Naive B cell (primary cell): ENCODE data around the gene SOAT1. TPM values are rescaled to one million over a fixed set of nuclear protein-coding genes. Genes with fewer than 3 reads are reported as not detected.
"Not testable (repeated sequence)": the region's sequence is repeated elsewhere in the genome, so short reads cannot be mapped to it uniquely, and the experiment has no call there.

ENCODE experiments used
- ATAC-seq, 2 donors: fragments of 150-1000 bp; cut with Tn5 transposase; 2 replicates each; pipeline ENCODE4 v1.10.0; 2021; ENCODE audit warnings: low read depth in 2 of 2, mild to moderate bottlenecking in 2 of 2, moderate library complexity in 2 of 2
- DNase-seq: peaks from one replicate; pipeline ENCODE4 v3.0.0; 2022
- H3K27ac Mint-ChIP-seq, 6 donors: one replicate each; pipeline ENCODE4 v1.8.0; 2020 to 2022; ENCODE audit warnings: mild to moderate bottlenecking in 6 of 6, mixed read lengths in 6 of 6, moderate library complexity in 5 of 6, inconsistent platforms in 2 of 6
- H3K27me3 Mint-ChIP-seq, 3 donors: one replicate each; pipeline ENCODE4 v1.8.0; 2021 to 2022; ENCODE audit warnings: mixed read lengths in 3 of 3, mild to moderate bottlenecking in 1 of 3
- H3K36me3 Mint-ChIP-seq, 2 donors: one replicate each; pipeline ENCODE4 v1.8.0; 2020 to 2022; ENCODE audit warnings: mixed read lengths in 2 of 2, inconsistent platforms in 1 of 2, mild to moderate bottlenecking in 1 of 2
- H3K4me1 Mint-ChIP-seq, 3 donors: one replicate each; pipeline ENCODE4 v1.8.0; 2020 to 2022; ENCODE audit warnings: mixed read lengths in 3 of 3, inconsistent platforms in 1 of 3, mild to moderate bottlenecking in 1 of 3, moderate library complexity in 1 of 3
- H3K4me3 Mint-ChIP-seq, 8 donors: one replicate each; pipeline ENCODE4 v1.8.0; 2020 to 2022; ENCODE audit warnings: mild to moderate bottlenecking in 8 of 8, mixed read lengths in 8 of 8, moderate library complexity in 8 of 8, inconsistent platforms in 2 of 8
- H3K9me3 Mint-ChIP-seq, 7 donors: one replicate each; pipeline ENCODE4 v1.8.0; 2020 to 2022; ENCODE audit warnings: mixed read lengths in 7 of 7, mild to moderate bottlenecking in 5 of 7, inconsistent platforms in 2 of 7, moderate library complexity in 1 of 7
- polyA plus RNA-seq, 6 donors: library from polyadenylated mRNA; unstranded; fragments of 300-500 nt; fragmentation: Illumina TruSeq; gene quantifications; one replicate each; pipeline ENCODE4 v1.2.3, GENCODE V29; 2021; ENCODE audit warnings: low read depth in 6 of 6

SOAT1 gene
- 10 to 100 TPM; 28.0 to 56.8 (median 39.5) TPM for polyA plus RNA-seq

GRCh38 chr1:179293340-179294327, at the start of gene SOAT1:
SOAT1 (plus strand) TSS chr1:179293797; CDS start chr1:179302685, 8,888 bp downstream.
- Mint-ChIP-seq H3K4me1 (peaks cover 23 to 42% (median 26%) of the 10 kb centered on the region in 3 donors), H3K4me3 (peak within 1 kb of the TSS; percentile 81 to 99 (median 94)), H3K36me3 (no peaks in the 10 kb centered on the region), H3K27me3 (no peaks in the 10 kb centered on the region), H3K27ac (peak within 1 kb of the TSS; percentile 73 to 97 (median 92)), H3K9me3 (peaks cover 0 to 1% (median 0%) of the 10 kb centered on the region in 7 donors)
- DNase-seq (peak; percentile 91), ATAC-seq (peak; percentile 94)

GRCh38 chr1:179245426-179245825, 48.2 kb upstream of the SOAT1 start:
- H3K4me3 Mint-ChIP-seq, ATAC-seq, H3K4me1 Mint-ChIP-seq, H3K36me3 Mint-ChIP-seq, DNase-seq, H3K27ac Mint-ChIP-seq, H3K27me3 Mint-ChIP-seq, H3K9me3 Mint-ChIP-seq: not testable (repeated sequence)

GRCh38 chr1:179247923-179248322, 45.7 kb upstream of the SOAT1 start:
- Mint-ChIP-seq H3K27ac (peak overlapping the region in 2 of 6 donors; percentile 7 to 91), H3K9me3 (no peaks in the 10 kb centered on the region), H3K4me3 (no peak overlapping the region), H3K4me1 (no peaks in the 10 kb centered on the region), H3K27me3 (peaks cover 0 to 6% (median 4%) of the 10 kb centered on the region in 3 donors), H3K36me3 (no peaks in the 10 kb centered on the region)
- DNase-seq (no peak), ATAC-seq (no peak)

DNA sequence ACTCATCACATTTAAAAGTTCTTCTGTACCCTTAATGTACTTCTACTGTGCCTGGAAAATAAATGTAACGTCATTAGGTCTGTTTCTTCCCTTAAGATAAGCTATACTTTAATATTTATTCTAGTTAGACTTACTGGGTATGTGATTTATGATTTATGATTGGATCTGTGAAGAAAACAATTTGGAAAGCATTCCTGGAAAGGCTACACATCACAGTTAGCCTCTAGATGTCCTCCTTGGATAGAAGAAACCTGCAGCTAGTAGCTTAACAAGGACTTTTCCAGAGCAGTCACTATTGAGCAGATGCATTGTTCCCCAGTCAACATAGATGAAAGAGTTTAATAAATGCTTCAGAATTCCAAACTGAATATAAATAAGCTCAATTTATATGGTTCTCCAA, 41.9 kb upstream of the SOAT1 start:
- DNase-seq, result no peak

GRCh38 chr1:179252606-179253005, 41.0 kb upstream of the SOAT1 start:
- Mint-ChIP-seq H3K9me3 (no peaks in the 10 kb centered on the region), H3K4me1 (no peaks in the 10 kb centered on the region), H3K4me3 (no peak overlapping the region), H3K27me3 (peaks cover 0 to 6% (median 4%) of the 10 kb centered on the region in 3 donors), H3K27ac (peak overlapping the region in 1 of 6 donors; percentile 2), H3K36me3 (no peaks in the 10 kb centered on the region)
- ATAC-seq (no peak), DNase-seq (no peak)

More for the DNA sequence above, 41.9 kb upstream of the SOAT1 start:
- Mint-ChIP-seq H3K27me3 (peaks cover 0 to 6% (median 4%) of the 10 kb centered on the region in 3 donors), H3K27ac (no peak overlapping the region), H3K36me3 (no peaks in the 10 kb centered on the region), H3K4me3 (no peak overlapping the region), H3K9me3 (no peaks in the 10 kb centered on the region), H3K4me1 (no peaks in the 10 kb centered on the region)
- no peak for ATAC-seq

DNA sequence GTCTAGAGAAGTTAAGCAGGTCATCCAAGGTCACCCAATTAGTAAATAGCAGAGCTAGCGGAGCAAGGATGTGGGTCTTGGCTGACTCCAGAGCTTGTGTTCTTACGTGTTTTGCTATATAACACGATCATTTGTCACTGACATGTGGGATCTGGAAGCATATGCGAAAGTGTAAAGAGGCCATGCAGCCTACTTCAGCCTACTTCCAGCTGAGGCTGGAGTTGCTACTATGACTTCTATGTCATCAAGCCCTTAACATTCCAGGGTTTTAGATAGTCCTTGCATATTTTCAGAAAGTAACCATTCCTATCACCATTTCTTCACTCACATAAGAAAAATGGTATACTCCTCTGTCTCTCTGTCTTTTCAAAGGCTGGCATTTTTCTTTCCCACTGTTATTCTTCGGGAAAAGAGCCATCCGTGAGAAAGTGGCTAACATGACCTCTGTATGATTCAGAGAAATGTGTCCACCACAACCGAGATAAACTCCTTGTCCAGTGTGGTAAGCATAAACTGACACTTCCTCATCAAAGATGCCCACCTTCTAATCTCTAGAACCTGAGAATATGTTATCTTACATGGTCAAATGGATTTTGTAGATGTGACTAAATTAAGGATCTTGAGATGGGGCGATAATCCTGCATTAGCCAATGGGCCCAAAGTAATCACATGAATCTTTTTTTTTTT, 40.2 kb upstream of the SOAT1 start:
- H3K36me3 Mint-ChIP-seq, result no peaks in the 10 kb centered on the region
- H3K27me3 Mint-ChIP-seq, result peaks cover 0 to 6% (median 4%) of the 10 kb centered on the region in 3 donors
- H3K9me3 Mint-ChIP-seq, result no peaks in the 10 kb centered on the region
- no peak overlapping the region for H3K4me3 Mint-ChIP-seq
- no peaks in the 10 kb centered on the region for H3K4me1 Mint-ChIP-seq
- H3K27ac Mint-ChIP-seq, result no peak overlapping the region
- DNase-seq (no peak), ATAC-seq (no peak)

DNA sequence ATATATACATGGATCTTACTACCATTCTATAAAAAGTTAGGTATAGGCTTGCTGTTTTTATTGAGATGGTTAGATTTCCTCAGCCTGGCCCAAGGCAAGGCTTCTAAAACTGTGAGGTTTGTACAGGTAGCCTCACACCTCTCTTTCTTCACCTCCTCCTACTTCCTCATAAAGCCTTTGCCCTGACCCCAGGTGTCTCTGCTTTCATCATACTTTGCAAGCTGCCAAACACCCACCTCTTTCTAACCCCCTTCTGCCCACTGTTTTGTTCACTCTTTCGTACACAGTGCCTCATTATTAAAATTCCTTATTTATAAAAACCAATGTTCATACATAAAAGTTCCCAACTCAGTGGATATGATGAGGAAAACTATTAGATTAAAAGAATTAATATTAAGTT, 31.4 kb upstream of the SOAT1 start:
- H3K27ac Mint-ChIP-seq, result no peak overlapping the region
- DNase-seq (no peak), ATAC-seq (no peak)
- H3K27me3 Mint-ChIP-seq, result no peaks in the 10 kb centered on the region
- H3K4me3 Mint-ChIP-seq, result no peak overlapping the region
- H3K9me3 Mint-ChIP-seq, result no peaks in the 10 kb centered on the region
- H3K4me1 Mint-ChIP-seq, result no peaks in the 10 kb centered on the region
- H3K36me3 Mint-ChIP-seq, result no peaks in the 10 kb centered on the region

GRCh38 chr1:179263121-179263520, 30.5 kb upstream of the SOAT1 start:
- ATAC-seq (no peak), DNase-seq (no peak)
- H3K27me3 Mint-ChIP-seq, result no peaks in the 10 kb centered on the region
- no peaks in the 10 kb centered on the region for H3K4me1 Mint-ChIP-seq
- no peak overlapping the region for H3K27ac Mint-ChIP-seq
- H3K4me3 Mint-ChIP-seq, result no peak overlapping the region
- H3K9me3 Mint-ChIP-seq, result no peaks in the 10 kb centered on the region
- H3K36me3 Mint-ChIP-seq, result no peaks in the 10 kb centered on the region

DNA sequence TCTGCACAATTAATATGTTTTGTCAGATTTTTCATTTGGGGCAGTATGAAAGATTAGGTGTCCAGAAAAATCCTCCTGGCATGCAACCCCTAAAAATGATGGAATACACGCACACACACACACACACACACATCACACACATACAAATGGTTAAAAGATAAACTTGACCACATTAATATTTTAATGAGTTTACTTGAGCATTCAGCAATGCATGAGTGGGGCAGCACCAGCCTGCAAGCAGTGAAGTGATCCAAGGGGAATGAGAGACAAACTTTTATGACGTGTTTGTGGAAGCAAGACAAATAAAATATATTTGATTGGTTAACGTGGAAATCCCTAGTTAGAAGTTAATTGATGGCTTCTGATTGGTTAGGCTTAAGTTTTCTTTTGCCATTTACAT, 29.1 kb upstream of the SOAT1 start:
- Mint-ChIP-seq H3K4me1 (no peaks in the 10 kb centered on the region), H3K27ac (no peak overlapping the region), H3K4me3 (no peak overlapping the region), H3K9me3 (no peaks in the 10 kb centered on the region), H3K27me3 (no peaks in the 10 kb centered on the region), H3K36me3 (no peaks in the 10 kb centered on the region)
- ATAC-seq (no peak), DNase-seq (no peak)

GRCh38 chr1:179269071-179269470, 24.5 kb upstream of the SOAT1 start:
- H3K9me3 Mint-ChIP-seq, result no peaks in the 10 kb centered on the region
- no peaks in the 10 kb centered on the region for H3K4me1 Mint-ChIP-seq
- H3K27me3 Mint-ChIP-seq, result no peaks in the 10 kb centered on the region
- no peaks in the 10 kb centered on the region for H3K36me3 Mint-ChIP-seq
- no peak for DNase-seq
- no peak overlapping the region for H3K4me3 Mint-ChIP-seq
- no peak for ATAC-seq
- no peak overlapping the region for H3K27ac Mint-ChIP-seq

- H3K27me3 Mint-ChIP-seq, H3K36me3 Mint-ChIP-seq, H3K4me3 Mint-ChIP-seq, H3K4me1 Mint-ChIP-seq, DNase-seq, H3K27ac Mint-ChIP-seq, H3K9me3 Mint-ChIP-seq, ATAC-seq: not testable (repeated sequence)
Observed at GRCh38 chr1:179274424-179274823, 19.2 kb upstream of the SOAT1 start.

DNA sequence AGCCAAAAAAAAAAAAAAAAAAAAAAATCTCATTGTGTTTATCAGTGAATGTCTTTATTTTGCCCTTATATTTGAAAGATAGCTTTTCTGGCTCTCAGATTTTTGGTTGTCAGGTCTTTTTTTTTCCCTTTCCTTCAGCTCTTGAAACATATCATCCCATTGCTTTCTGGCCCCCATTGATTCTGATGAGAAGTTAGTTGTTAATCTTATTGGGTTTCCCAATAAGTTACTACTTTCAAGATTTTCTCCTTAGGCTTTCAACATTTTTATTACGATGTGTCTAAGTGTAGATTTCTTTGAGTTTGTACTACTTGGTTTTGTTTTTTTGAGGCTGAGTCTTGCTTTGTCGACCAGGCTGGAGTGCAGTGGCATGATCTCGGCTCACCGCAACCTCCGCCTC, 14.7 kb upstream of the SOAT1 start:
- no peak for DNase-seq
- Mint-ChIP-seq H3K27ac (no peak overlapping the region), H3K27me3 (peaks cover 0 to 15% (median 4%) of the 10 kb centered on the region in 3 donors), H3K9me3 (peaks cover 3 to 14% (median 12%) of the 10 kb centered on the region in 7 donors), H3K4me3 (no peak overlapping the region), H3K36me3 (peaks cover 0 to 6% of the 10 kb centered on the region in 2 donors), H3K4me1 (no peaks in the 10 kb centered on the region)
- ATAC-seq, result no peak

DNA sequence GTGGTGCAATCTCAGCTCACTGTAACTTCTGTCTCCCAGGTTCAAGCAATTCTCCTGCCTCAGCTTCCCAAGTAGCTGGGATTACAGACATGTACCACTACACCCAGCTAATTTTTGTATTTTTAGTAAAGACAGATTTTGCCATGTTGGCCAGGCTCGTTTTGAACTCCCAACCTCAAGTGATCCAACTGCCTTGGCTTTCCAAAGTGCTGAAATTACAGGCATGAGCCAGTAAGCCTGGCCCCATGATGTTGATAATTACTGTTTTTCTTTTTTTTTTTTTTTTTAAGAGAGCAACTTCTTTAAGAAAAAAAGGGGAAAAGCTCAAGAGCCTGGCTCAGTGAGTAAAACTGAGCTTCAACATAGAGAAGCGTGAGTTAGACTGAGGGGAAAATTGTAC, 9.6 kb upstream of the SOAT1 start:
- Mint-ChIP-seq H3K27ac (no peak overlapping the region), H3K36me3 (peaks cover 0 to 6% of the 10 kb centered on the region in 2 donors), H3K27me3 (peaks cover 0 to 11% (median 4%) of the 10 kb centered on the region in 3 donors), H3K4me3 (no peak overlapping the region), H3K9me3 (peaks cover 3 to 11% (median 9%) of the 10 kb centered on the region in 7 donors), H3K4me1 (no peaks in the 10 kb centered on the region)
- no peak for ATAC-seq
- no peak for DNase-seq
